WTC11 (cell line): ENCODE data around the gene RNASET2. TPM values are rescaled to one million over a fixed set of nuclear protein-coding genes. Genes with fewer than 3 reads are reported as not detected.
"Not testable (repeated sequence)": the region's sequence is repeated elsewhere in the genome, so short reads cannot be mapped to it uniquely, and the experiment has no call there.

Source experiments
- ATAC-seq: fragments of 200-7000 bp; cut with Tn5 transposase; 2 replicates; pipeline ENCODE4 v1.10.0; 2021; ENCODE audit warnings: mild to moderate bottlenecking, moderate library complexity
- CTCF ChIA-PET: fragments of 300-600 bp; sonication (Branson Sonifier 250); formaldehyde crosslinking; loops from one replicate; lab custom pipeline; 2021; ENCODE audit warnings: antibody characterized with exemption; lab: Charles Lee
- POLR2A ChIA-PET: fragments of 350-600 bp; sonication (Branson Sonifier 250); formaldehyde crosslinking; loops from one replicate; lab custom pipeline; 2021; ENCODE audit warnings: antibody characterized with exemption; lab: Charles Lee
- DNase-seq: peaks from one replicate; pipeline ENCODE4 v3.0.0; 2021; ENCODE audit warnings: low spot score
- H3K27ac Mint-ChIP-seq: 2 replicates; pipeline ENCODE4 v1.8.0; 2021; ENCODE audit warnings: mixed read lengths
- H3K27me3 Mint-ChIP-seq: 2 replicates; pipeline ENCODE4 v1.8.0; 2021; ENCODE audit warnings: low read depth, mild to moderate bottlenecking, moderate library complexity, mixed read lengths
- H3K36me3 Mint-ChIP-seq: 2 replicates; pipeline ENCODE4 v1.8.0; 2021; ENCODE audit warnings: mixed read lengths
- H3K4me1 Mint-ChIP-seq: 2 replicates; pipeline ENCODE4 v1.8.0; 2022; ENCODE audit warnings: mixed read lengths
- H3K4me3 Mint-ChIP-seq: 2 replicates; pipeline ENCODE4 v1.8.0; 2021; ENCODE audit warnings: mild to moderate bottlenecking, moderate library complexity, mixed read lengths
- H3K9me3 Mint-ChIP-seq: 2 replicates; pipeline ENCODE4 v1.8.0; 2021; ENCODE audit warnings: mixed read lengths
- CBFB ChIP-seq: sonication (generic); formaldehyde crosslinking; IDR thresholded peaks from 2 replicates; pipeline ENCODE4 v1.8.1; 2022; ENCODE audit warnings: mild to moderate bottlenecking, low read depth, missing genetic modification reagents
- ETV6 ChIP-seq: sonication (generic); formaldehyde crosslinking; IDR thresholded peaks from 2 replicates; pipeline ENCODE4 v1.8.1; 2022; ENCODE audit warnings: mild to moderate bottlenecking, missing genetic modification reagents
- HMGXB4 ChIP-seq: sonication (generic); formaldehyde crosslinking; IDR thresholded peaks from 2 replicates; pipeline ENCODE4 v1.8.1; 2023; ENCODE audit warnings: mild to moderate bottlenecking, moderate library complexity, missing genetic modification reagents
- OVOL2 ChIP-seq: fragments of 250-450 bp; sonication (Bioruptor Pico); IDR thresholded peaks from 2 replicates; pipeline ENCODE4 v1.9.0; 2021; ENCODE audit warnings: mild to moderate bottlenecking, borderline replicate concordance
- RORB ChIP-seq: fragments of 250-450 bp; sonication (Bioruptor Pico); IDR thresholded peaks from 2 replicates; pipeline ENCODE4 v1.9.0; 2021; ENCODE audit warnings: mild to moderate bottlenecking
- STAT6 ChIP-seq: sonication (generic); formaldehyde crosslinking; conservative IDR thresholded peaks from 2 replicates; pipeline ENCODE4 v1.8.1; 2023; ENCODE audit warnings: mild to moderate bottlenecking, low read depth, missing genetic modification reagents, moderate library complexity
- TP53 ChIP-seq: sonication (generic); formaldehyde crosslinking; IDR thresholded peaks from 2 replicates; pipeline ENCODE4 v1.8.1; 2023; ENCODE audit warnings: mild to moderate bottlenecking, missing genetic modification reagents
- ZBTB21 ChIP-seq: sonication (generic); formaldehyde crosslinking; IDR thresholded peaks from 2 replicates; pipeline ENCODE4 v1.8.1; 2023; ENCODE audit warnings: mild to moderate bottlenecking, missing genetic modification reagents, borderline replicate concordance
- ZNF138 ChIP-seq: sonication (generic); formaldehyde crosslinking; conservative IDR thresholded peaks from 2 replicates; pipeline ENCODE4 v1.8.1; 2022; ENCODE audit warnings: mild to moderate bottlenecking, moderate library complexity, missing genetic modification reagents
- ZNF232 ChIP-seq: sonication (generic); formaldehyde crosslinking; IDR thresholded peaks from 2 replicates; pipeline ENCODE4 v1.8.0; 2022; ENCODE audit warnings: mild to moderate bottlenecking, missing genetic modification reagents
- total RNA-seq: library from RNA; stranded (reverse); gene quantifications from 3 replicates; pipeline ENCODE4 v1.2.3, GENCODE V29; 2021
- TF ChIP-seq, protein P1 (sequence below): sonication (generic); formaldehyde crosslinking; IDR thresholded peaks from 2 replicates; pipeline ENCODE4 v1.8.1; 2022; ENCODE audit warnings: mild to moderate bottlenecking, moderate library complexity, missing genetic modification reagents
- TF ChIP-seq, protein P2 (sequence below): sonication (generic); formaldehyde crosslinking; IDR thresholded peaks from 2 replicates; pipeline ENCODE4 v1.8.1; 2022; ENCODE audit warnings: missing genetic modification reagents, borderline replicate concordance
- TF ChIP-seq, protein P3 (sequence below): fragments of 200-600 bp; IDR thresholded peaks from 2 replicates; pipeline ENCODE4 v1.8.0; 2022; ENCODE audit warnings: antibody characterized with exemption
- TF ChIP-seq, protein P4 (sequence below): sonication (generic); formaldehyde crosslinking; IDR thresholded peaks from 2 replicates; pipeline ENCODE4 v1.8.0; 2023; ENCODE audit warnings: missing genetic modification reagents, mild to moderate bottlenecking, borderline replicate concordance
- TF ChIP-seq, protein P5 (sequence below): sonication (generic); formaldehyde crosslinking; IDR thresholded peaks from 2 replicates; pipeline ENCODE4 v1.8.0; 2023; ENCODE audit warnings: mild to moderate bottlenecking, missing genetic modification reagents

Gene RNASET2
- total RNA-seq, 1 experiment from 2014 or later = 35.6 TPM

DNA sequence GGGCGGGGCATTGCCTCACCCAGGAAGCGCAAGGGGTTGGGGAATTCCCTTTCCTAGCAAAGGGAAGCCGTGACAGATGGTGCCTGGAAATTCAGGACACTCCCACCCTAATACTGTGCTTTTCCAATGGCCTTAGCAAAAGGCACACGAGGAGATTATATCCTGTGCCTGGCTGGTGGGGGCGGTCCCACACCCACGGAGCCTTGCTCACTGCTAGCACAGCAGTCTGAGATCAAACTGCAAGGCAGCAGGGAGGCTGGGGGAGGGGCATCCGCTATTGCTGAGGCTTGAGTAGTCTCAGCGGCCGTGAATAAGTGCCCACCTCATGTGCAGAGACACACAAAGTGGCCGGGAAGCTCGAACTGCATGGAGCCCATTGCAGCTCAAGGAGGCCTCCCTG lies 71.4 kb downstream of the RNASET2 start:
- POLR2A ChIA-PET, ATAC-seq, CTCF ChIA-PET: not testable (repeated sequence)

GRCh38 chr6:166879594-166879993 lies 76.8 kb downstream of the RNASET2 start:
- Mint-ChIP-seq H3K9me3 (peaks cover 31% of the 10 kb centered on the region), H3K36me3 (peaks cover 9% of the 10 kb centered on the region; the same call in 1 of the 2 replicates)
- CTCF ChIA-PET = no interaction called here

More for the DNA sequence above, 71.4 kb downstream of the RNASET2 start:
- not testable (repeated sequence) for DNase-seq, H3K27ac Mint-ChIP-seq, H3K27me3 Mint-ChIP-seq, H3K4me3 Mint-ChIP-seq, H3K4me1 Mint-ChIP-seq
- Mint-ChIP-seq H3K36me3 (peaks cover 23% of the 10 kb centered on the region), H3K9me3 (peaks cover 55% of the 10 kb centered on the region)

More at GRCh38 chr6:166879594-166879993, 76.8 kb downstream of the RNASET2 start:
- Mint-ChIP-seq H3K27me3 (no peaks in the 10 kb centered on the region), H3K27ac (no peak overlapping the region), H3K4me1 (no peaks in the 10 kb centered on the region), H3K4me3 (no peak overlapping the region)
- ATAC-seq = no peak
- DNase-seq = no peak
- POLR2A ChIA-PET = no interaction called here
- TF ChIP-seq TP53 (CRISPR knock-in tag) (no peak), HMGXB4 (CRISPR knock-in tag) (no peak), ETV6 (CRISPR knock-in tag) (no peak), ZNF232 (CRISPR knock-in tag) (no peak), RORB (CRISPR knock-in tag) (no peak), OVOL2 (CRISPR knock-in tag) (no peak), ZBTB21 (CRISPR knock-in tag) (no peak), ZNF138 (no peak), STAT6 (CRISPR knock-in tag) (no peak), CBFB (CRISPR knock-in tag) (no peak)
- TF ChIP-seq, protein P1, sequence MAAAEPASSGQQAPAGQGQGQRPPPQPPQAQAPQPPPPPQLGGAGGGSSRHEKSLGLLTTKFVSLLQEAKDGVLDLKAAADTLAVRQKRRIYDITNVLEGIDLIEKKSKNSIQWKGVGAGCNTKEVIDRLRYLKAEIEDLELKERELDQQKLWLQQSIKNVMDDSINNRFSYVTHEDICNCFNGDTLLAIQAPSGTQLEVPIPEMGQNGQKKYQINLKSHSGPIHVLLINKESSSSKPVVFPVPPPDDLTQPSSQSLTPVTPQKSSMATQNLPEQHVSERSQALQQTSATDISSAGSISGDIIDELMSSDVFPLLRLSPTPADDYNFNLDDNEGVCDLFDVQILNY = no peak
- TF ChIP-seq, protein P2, sequence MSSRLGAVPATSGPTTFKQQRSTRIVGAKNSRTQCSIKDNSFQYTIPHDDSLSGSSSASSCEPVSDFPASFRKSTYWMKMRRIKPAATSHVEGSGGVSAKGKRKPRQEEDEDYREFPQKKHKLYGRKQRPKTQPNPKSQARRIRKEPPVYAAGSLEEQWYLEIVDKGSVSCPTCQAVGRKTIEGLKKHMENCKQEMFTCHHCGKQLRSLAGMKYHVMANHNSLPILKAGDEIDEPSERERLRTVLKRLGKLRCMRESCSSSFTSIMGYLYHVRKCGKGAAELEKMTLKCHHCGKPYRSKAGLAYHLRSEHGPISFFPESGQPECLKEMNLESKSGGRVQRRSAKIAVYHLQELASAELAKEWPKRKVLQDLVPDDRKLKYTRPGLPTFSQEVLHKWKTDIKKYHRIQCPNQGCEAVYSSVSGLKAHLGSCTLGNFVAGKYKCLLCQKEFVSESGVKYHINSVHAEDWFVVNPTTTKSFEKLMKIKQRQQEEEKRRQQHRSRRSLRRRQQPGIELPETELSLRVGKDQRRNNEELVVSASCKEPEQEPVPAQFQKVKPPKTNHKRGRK (CRISPR knock-in tag) = no peak
- TF ChIP-seq, protein P3, sequence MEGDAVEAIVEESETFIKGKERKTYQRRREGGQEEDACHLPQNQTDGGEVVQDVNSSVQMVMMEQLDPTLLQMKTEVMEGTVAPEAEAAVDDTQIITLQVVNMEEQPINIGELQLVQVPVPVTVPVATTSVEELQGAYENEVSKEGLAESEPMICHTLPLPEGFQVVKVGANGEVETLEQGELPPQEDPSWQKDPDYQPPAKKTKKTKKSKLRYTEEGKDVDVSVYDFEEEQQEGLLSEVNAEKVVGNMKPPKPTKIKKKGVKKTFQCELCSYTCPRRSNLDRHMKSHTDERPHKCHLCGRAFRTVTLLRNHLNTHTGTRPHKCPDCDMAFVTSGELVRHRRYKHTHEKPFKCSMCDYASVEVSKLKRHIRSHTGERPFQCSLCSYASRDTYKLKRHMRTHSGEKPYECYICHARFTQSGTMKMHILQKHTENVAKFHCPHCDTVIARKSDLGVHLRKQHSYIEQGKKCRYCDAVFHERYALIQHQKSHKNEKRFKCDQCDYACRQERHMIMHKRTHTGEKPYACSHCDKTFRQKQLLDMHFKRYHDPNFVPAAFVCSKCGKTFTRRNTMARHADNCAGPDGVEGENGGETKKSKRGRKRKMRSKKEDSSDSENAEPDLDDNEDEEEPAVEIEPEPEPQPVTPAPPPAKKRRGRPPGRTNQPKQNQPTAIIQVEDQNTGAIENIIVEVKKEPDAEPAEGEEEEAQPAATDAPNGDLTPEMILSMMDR = no peak
- TF ChIP-seq, protein P4, sequence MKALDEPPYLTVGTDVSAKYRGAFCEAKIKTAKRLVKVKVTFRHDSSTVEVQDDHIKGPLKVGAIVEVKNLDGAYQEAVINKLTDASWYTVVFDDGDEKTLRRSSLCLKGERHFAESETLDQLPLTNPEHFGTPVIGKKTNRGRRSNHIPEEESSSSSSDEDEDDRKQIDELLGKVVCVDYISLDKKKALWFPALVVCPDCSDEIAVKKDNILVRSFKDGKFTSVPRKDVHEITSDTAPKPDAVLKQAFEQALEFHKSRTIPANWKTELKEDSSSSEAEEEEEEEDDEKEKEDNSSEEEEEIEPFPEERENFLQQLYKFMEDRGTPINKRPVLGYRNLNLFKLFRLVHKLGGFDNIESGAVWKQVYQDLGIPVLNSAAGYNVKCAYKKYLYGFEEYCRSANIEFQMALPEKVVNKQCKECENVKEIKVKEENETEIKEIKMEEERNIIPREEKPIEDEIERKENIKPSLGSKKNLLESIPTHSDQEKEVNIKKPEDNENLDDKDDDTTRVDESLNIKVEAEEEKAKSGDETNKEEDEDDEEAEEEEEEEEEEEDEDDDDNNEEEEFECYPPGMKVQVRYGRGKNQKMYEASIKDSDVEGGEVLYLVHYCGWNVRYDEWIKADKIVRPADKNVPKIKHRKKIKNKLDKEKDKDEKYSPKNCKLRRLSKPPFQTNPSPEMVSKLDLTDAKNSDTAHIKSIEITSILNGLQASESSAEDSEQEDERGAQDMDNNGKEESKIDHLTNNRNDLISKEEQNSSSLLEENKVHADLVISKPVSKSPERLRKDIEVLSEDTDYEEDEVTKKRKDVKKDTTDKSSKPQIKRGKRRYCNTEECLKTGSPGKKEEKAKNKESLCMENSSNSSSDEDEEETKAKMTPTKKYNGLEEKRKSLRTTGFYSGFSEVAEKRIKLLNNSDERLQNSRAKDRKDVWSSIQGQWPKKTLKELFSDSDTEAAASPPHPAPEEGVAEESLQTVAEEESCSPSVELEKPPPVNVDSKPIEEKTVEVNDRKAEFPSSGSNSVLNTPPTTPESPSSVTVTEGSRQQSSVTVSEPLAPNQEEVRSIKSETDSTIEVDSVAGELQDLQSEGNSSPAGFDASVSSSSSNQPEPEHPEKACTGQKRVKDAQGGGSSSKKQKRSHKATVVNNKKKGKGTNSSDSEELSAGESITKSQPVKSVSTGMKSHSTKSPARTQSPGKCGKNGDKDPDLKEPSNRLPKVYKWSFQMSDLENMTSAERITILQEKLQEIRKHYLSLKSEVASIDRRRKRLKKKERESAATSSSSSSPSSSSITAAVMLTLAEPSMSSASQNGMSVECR (CRISPR knock-in tag) = no peak
- TF ChIP-seq, protein P5, sequence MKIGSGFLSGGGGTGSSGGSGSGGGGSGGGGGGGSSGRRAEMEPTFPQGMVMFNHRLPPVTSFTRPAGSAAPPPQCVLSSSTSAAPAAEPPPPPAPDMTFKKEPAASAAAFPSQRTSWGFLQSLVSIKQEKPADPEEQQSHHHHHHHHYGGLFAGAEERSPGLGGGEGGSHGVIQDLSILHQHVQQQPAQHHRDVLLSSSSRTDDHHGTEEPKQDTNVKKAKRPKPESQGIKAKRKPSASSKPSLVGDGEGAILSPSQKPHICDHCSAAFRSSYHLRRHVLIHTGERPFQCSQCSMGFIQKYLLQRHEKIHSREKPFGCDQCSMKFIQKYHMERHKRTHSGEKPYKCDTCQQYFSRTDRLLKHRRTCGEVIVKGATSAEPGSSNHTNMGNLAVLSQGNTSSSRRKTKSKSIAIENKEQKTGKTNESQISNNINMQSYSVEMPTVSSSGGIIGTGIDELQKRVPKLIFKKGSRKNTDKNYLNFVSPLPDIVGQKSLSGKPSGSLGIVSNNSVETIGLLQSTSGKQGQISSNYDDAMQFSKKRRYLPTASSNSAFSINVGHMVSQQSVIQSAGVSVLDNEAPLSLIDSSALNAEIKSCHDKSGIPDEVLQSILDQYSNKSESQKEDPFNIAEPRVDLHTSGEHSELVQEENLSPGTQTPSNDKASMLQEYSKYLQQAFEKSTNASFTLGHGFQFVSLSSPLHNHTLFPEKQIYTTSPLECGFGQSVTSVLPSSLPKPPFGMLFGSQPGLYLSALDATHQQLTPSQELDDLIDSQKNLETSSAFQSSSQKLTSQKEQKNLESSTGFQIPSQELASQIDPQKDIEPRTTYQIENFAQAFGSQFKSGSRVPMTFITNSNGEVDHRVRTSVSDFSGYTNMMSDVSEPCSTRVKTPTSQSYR (CRISPR knock-in tag) = no peak
